Ovary (tissue), 3 donors: ENCODE measurements around the gene OR6F1.
"Not testable (repeated sequence)": the region's sequence is repeated elsewhere in the genome, so short reads cannot be mapped to it uniquely, and the experiment has no call there.

Experiments
- EP300 ChIP-seq: sonication (generic); formaldehyde crosslinking; IDR thresholded peaks from one replicate; pipeline ENCODE4 v1.6.1; 2017; ENCODE audit warnings: antibody characterized with exemption
- TF ChIP-seq, protein P1 (sequence below), 3 donors: fragments of 450-650 bp in 2 of 3; fragments of 200-600 bp in 1 of 3; IDR thresholded peaks; one replicate each; pipeline versions ENCODE4 v1.5.1 to v1.8.0; 2016 to 2022; ENCODE audit warnings: antibody characterized with exemption in 3 of 3, mild to moderate bottlenecking in 1 of 3
- donor health status: DM: no; HTN: no; CAD: no.

DNA sequence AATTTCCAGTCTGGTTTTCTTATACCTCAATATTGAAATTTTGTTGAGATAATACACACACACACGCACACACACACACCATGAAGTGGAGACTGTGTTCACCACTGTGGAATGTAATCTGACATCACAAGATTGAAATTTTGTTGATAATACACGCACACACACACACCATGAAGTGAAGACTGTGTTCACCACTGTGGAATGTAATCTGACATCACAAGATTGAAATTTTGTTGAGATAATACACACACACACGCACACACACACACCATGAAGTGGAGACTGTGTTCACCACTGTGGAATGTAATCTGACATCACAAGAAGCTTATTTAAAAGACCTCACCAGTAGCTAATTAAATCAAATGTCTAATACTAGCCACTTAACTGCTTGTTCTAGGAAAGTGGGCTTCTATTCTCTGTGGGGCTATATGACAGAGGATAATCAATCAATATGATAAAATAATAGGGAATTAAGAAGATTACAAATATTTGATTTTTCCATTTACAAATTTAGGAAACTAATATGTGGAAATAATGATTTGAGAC lies 25.8 kb upstream of the OR6F1 start:
- TF ChIP-seq, protein P1, sequence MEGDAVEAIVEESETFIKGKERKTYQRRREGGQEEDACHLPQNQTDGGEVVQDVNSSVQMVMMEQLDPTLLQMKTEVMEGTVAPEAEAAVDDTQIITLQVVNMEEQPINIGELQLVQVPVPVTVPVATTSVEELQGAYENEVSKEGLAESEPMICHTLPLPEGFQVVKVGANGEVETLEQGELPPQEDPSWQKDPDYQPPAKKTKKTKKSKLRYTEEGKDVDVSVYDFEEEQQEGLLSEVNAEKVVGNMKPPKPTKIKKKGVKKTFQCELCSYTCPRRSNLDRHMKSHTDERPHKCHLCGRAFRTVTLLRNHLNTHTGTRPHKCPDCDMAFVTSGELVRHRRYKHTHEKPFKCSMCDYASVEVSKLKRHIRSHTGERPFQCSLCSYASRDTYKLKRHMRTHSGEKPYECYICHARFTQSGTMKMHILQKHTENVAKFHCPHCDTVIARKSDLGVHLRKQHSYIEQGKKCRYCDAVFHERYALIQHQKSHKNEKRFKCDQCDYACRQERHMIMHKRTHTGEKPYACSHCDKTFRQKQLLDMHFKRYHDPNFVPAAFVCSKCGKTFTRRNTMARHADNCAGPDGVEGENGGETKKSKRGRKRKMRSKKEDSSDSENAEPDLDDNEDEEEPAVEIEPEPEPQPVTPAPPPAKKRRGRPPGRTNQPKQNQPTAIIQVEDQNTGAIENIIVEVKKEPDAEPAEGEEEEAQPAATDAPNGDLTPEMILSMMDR (IDR thresholded peaks at IDR 0.05), result not testable (repeated sequence)
- not testable (repeated sequence) for TF ChIP-seq EP300
